Astrocyte (in vitro differentiated cells and primary cell): ENCODE measurements around the gene TEDDM1.

ENCODE experiments used
- CTCF ChIP-seq: IDR thresholded peaks from 2 replicates; pipeline ENCODE4 v1.5.1; 2011; ENCODE audit warnings: low read depth, mild to moderate bottlenecking, inconsistent platforms, low read length, moderate library complexity; ENCODE audit not compliant: insufficient read depth
- EZH2 ChIP-seq: IDR thresholded peaks from 2 replicates; pipeline ENCODE4 v1.6.1; 2012; ENCODE audit warnings: mild to moderate bottlenecking, low read length, inconsistent platforms; ENCODE audit not compliant: insufficient read depth

GRCh38 chr1:182391362-182392049 lies 9.0 kb downstream of the TEDDM1 start, which contains the start of gene GLUL:
- TF ChIP-seq CTCF (no peak), EZH2 (no peak)
